HepG2 (cell line): ENCODE measurements around the gene CDC42EP5.

Experiments used
- CTCF ChIP-seq: sonication (generic); formaldehyde crosslinking; IDR thresholded peaks from 2 replicates; pipeline ENCODE4 v1.5.0; 2020; ENCODE audit warnings: mild to moderate bottlenecking, missing genetic modification reagents, moderate library complexity
- JUN ChIP-seq: sonication (generic); formaldehyde crosslinking; IDR thresholded peaks from 2 replicates; pipeline ENCODE4 v1.4.0; 2020; ENCODE audit warnings: mild to moderate bottlenecking, missing genetic modification reagents
- NFYB ChIP-seq: sonication (generic); formaldehyde crosslinking; IDR thresholded peaks from 2 replicates; pipeline ENCODE4 v1.4.0; 2020; ENCODE audit warnings: missing genetic modification reagents
- ZKSCAN8 ChIP-seq: IDR thresholded peaks from 2 replicates; pipeline ENCODE4 v1.6.1; 2016; ENCODE audit warnings: borderline replicate concordance, missing genetic modification reagents, missing compliant biosample characterization
- ZNF335 ChIP-seq: sonication (generic); formaldehyde crosslinking; IDR thresholded peaks from 2 replicates; pipeline ENCODE4 v1.4.0; 2020; ENCODE audit warnings: missing genetic modification reagents
- ZNF431 ChIP-seq: sonication (generic); formaldehyde crosslinking; IDR thresholded peaks from 2 replicates; pipeline ENCODE4 v1.9.0; 2022; ENCODE audit warnings: missing genetic modification reagents, low read depth, mild to moderate bottlenecking, borderline replicate concordance

- no peak for TF ChIP-seq ZNF431
- no peak for TF ChIP-seq NFYB (CRISPR knock-in tag)
- no peak for TF ChIP-seq CTCF (CRISPR knock-in tag)
- TF ChIP-seq JUN (CRISPR knock-in tag), result no peak
- TF ChIP-seq ZKSCAN8, result no peak
- no peak for TF ChIP-seq ZNF335 (CRISPR knock-in tag)
Measured at GRCh38 chr19:54448040-54448773, 24.9 kb downstream of the CDC42EP5 start.
